AG04450 (cell line): ENCODE results near the gene RCOR2. TPM values are rescaled to one million over a fixed set of nuclear protein-coding genes. Genes with fewer than 3 reads are reported as not detected.

Experiments used
- CTCF ChIA-PET: fragments of 300-600, 350-600 bp; formaldehyde crosslinking; extraction: SDS; loops from one replicate; lab custom pipeline; 2022; ENCODE audit warnings: antibody characterized with exemption, inconsistent platforms; lab: Charles Lee
- POLR2A ChIA-PET: fragments of 350-600 bp; formaldehyde crosslinking; extraction: SDS; loops from one replicate; lab custom pipeline; 2021; ENCODE audit warnings: antibody characterized with exemption, inconsistent platforms; lab: Yijun Ruan, JAX
- DNase-seq: peaks from one replicate; pipeline ENCODE4 v3.0.0-alpha.2; 2011; ENCODE audit warnings: low read depth, low spot score
- H3K27ac ChIP-seq: one replicate; pipeline ENCODE4 v1.5.1; 2012; ENCODE audit warnings: low read depth, low read length, control low read depth
- H3K27me3 ChIP-seq: one replicate; pipeline ENCODE4 v1.6.0; 2012; ENCODE audit warnings: low read length; ENCODE audit not compliant: control insufficient read depth, insufficient read depth
- H3K4me3 ChIP-seq: 2 replicates; pipeline ENCODE4 v1.5.1; 2011; ENCODE audit warnings: mild to moderate bottlenecking, low read depth, low read length, control low read depth
- H3K9me3 ChIP-seq: 2 replicates; pipeline ENCODE4 v1.5.1; 2012; ENCODE audit warnings: low read length; ENCODE audit not compliant: control insufficient read depth, insufficient read depth
- polyA plus RNA-seq: library from polyadenylated mRNA; depleted of rRNA; stranded (reverse); fragments of >200 nt; gene quantifications from 2 replicates; pipeline ENCODE4 v1.2.3, GENCODE V29; 2011
- TF ChIP-seq, protein P1 (sequence below): IDR thresholded peaks from 2 replicates; pipeline ENCODE4 v1.5.1; 2011; ENCODE audit warnings: low read depth, low read length, control low read depth, inconsistent platforms

The RCOR2 gene
- polyA plus RNA-seq, 1 experiment, result 4.4 TPM

- no peak for DNase-seq
- ChIA-PET CTCF (interaction anchor here (1.1 to 2.3 kb wide), 4 partner anchors 10 to 135 kb away, joined by 3 to 8 read pairs (median 4); no protein-coding TSS in a partner anchor), POLR2A (no interaction called here)
- TF ChIP-seq, protein P1, sequence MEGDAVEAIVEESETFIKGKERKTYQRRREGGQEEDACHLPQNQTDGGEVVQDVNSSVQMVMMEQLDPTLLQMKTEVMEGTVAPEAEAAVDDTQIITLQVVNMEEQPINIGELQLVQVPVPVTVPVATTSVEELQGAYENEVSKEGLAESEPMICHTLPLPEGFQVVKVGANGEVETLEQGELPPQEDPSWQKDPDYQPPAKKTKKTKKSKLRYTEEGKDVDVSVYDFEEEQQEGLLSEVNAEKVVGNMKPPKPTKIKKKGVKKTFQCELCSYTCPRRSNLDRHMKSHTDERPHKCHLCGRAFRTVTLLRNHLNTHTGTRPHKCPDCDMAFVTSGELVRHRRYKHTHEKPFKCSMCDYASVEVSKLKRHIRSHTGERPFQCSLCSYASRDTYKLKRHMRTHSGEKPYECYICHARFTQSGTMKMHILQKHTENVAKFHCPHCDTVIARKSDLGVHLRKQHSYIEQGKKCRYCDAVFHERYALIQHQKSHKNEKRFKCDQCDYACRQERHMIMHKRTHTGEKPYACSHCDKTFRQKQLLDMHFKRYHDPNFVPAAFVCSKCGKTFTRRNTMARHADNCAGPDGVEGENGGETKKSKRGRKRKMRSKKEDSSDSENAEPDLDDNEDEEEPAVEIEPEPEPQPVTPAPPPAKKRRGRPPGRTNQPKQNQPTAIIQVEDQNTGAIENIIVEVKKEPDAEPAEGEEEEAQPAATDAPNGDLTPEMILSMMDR, result no peak
- H3K9me3 ChIP-seq, result no peaks in the 10 kb centered on the region
- no peak overlapping the region for H3K4me3 ChIP-seq
- H3K27ac ChIP-seq, result no peak overlapping the region
- no peaks in the 10 kb centered on the region for H3K27me3 ChIP-seq
Measured at GRCh38 chr11:63872800-63873197, 44.2 kb downstream of the RCOR2 start.

GRCh38 chr11:63871962-63872799, 44.8 kb downstream of the RCOR2 start:
- H3K4me3 ChIP-seq, result no peak overlapping the region
- ChIA-PET CTCF (interaction anchor here (1.1 to 2.3 kb wide), 4 partner anchors 10 to 134 kb away, joined by 3 to 8 read pairs (median 4); no protein-coding TSS in a partner anchor), POLR2A (no interaction called here)
- peak overlapping the region; percentile 3 for H3K27ac ChIP-seq
- H3K9me3 ChIP-seq, result no peaks in the 10 kb centered on the region
- H3K27me3 ChIP-seq, result no peaks in the 10 kb centered on the region
- DNase-seq, result peak; percentile 48
- TF ChIP-seq, protein P1, result no peak

DNA sequence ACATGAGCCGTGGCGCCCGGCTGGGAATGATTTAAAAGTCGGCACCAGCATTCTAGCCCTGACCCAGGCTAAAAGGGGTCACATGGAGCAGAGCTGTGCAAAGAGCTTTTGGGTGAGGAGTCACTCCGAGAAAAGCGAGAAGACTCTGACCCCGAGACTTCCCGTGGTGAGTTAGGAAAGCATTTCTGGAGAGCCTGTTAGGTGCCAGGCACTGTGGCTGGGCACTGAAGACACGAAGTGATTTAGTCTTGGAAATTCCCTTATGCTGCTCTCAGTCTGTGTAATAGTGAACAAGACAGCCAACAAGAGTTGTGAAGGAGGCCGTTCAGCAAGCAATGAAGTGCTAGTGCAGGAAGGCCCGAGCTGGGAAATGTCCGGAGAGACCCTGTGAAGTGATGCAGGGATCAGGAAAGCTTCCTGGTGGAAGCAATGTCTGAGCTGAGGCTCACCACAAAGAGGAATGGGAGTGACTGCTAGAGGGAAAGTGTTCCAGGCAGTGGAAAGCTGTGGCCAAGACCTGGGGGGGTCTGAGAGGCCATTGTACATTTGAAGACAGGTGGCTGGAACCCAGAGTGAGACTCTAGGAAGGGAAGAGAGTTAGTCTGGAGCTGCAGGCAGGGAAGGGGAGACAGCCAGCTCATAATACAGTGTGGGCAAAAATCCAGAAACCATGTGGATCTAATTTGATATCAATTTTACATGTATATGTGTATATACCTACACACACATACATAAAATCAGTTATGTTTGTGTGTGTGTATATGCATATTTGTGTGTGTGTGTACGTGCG, 46.4 kb downstream of the RCOR2 start:
- Histone ChIP-seq H3K4me3 (no peak overlapping the region), H3K27ac (no peak overlapping the region), H3K27me3 (no peaks in the 10 kb centered on the region), H3K9me3 (no peaks in the 10 kb centered on the region)
- TF ChIP-seq, protein P1, result no peak
- CTCF ChIA-PET, result interaction anchor here (0.5 kb wide), 1 partner anchor 307 kb away, joined by 4 read pairs; no protein-coding TSS in a partner anchor
- POLR2A ChIA-PET, result interaction anchor here (0.9 kb wide), 1 partner anchor 25 kb away, joined by 3 read pairs; no protein-coding TSS in a partner anchor
- no peak for DNase-seq

DNA sequence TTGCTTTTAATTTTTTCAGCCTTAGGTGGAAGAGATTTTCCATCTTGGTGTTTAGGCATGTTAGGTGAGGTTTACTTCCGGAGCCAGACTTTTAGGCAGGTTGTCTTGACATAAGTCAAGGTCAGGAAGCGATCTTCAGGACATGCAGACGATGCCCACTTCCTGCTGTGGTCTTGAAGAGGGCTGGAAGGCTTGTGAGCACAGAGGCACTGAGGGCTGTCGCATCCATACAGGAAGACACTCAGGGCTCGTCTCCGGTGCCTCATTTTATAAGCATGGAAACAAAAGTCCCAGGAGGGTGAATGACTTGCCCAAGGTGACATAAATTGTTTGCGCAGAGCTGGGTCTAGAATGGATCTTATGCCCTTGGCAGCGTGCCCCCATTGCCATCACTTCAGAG, 47.3 kb downstream of the RCOR2 start:
- ChIA-PET CTCF (no interaction called here), POLR2A (no interaction called here)
- DNase-seq, result no peak
- H3K9me3 ChIP-seq, result no peaks in the 10 kb centered on the region
- H3K27ac ChIP-seq, result peak overlapping the region; percentile 31
- TF ChIP-seq, protein P1, result no peak
- H3K4me3 ChIP-seq, result no peak overlapping the region
- no peaks in the 10 kb centered on the region for H3K27me3 ChIP-seq
